MCF 10A (cell line): ENCODE results near the gene UNC5A. TPM values are rescaled to one million over a fixed set of nuclear protein-coding genes. Genes with fewer than 3 reads are reported as not detected.

ENCODE experiments used
- BruUV-seq: library from RNA; stranded (reverse); fragments of 400-500 nt; replicated peaks from 2 replicates; lab custom pipeline; 2021; lab: Mats Ljungman, UMichigan
- CTCF ChIA-PET: fragments of 300-600 bp; sonication (Branson Sonifier 250); formaldehyde crosslinking; extraction: SDS; loops from one replicate; lab custom pipeline; 2021; ENCODE audit warnings: antibody characterized with exemption, inconsistent platforms; lab: Yijun Ruan, JAX
- POLR2A ChIA-PET: fragments of 300-600, 350-650 bp; sonication (Branson Sonifier 250); formaldehyde crosslinking; extraction: SDS; loops from one replicate; lab custom pipeline; 2020; ENCODE audit warnings: antibody characterized with exemption, inconsistent platforms; lab: Yijun Ruan, JAX
- DNase-seq: peaks from one replicate; pipeline ENCODE4 v3.0.0-alpha.2; 2018; ENCODE audit not compliant: unreplicated experiment
- H3K27ac Mint-ChIP-seq: one replicate; pipeline ENCODE4 v1.8.0; 2022; ENCODE audit warnings: mild to moderate bottlenecking, low read depth, mixed read lengths; ENCODE audit not compliant: unreplicated experiment
- H3K27me3 Mint-ChIP-seq: one replicate; pipeline ENCODE4 v1.8.0; 2022; ENCODE audit warnings: mixed read lengths; ENCODE audit not compliant: insufficient read depth, unreplicated experiment
- H3K36me3 Mint-ChIP-seq: one replicate; pipeline ENCODE4 v1.8.0; 2022; ENCODE audit warnings: mild to moderate bottlenecking, moderate library complexity, mixed read lengths; ENCODE audit not compliant: insufficient read depth, unreplicated experiment
- H3K4me1 Mint-ChIP-seq: one replicate; pipeline ENCODE4 v1.8.0; 2022; ENCODE audit warnings: mixed read lengths; ENCODE audit not compliant: insufficient read depth, unreplicated experiment
- H3K4me3 Mint-ChIP-seq: one replicate; pipeline ENCODE4 v1.8.0; 2022; ENCODE audit warnings: mild to moderate bottlenecking, moderate library complexity, mixed read lengths; ENCODE audit not compliant: unreplicated experiment
- H3K9me3 Mint-ChIP-seq: one replicate; pipeline ENCODE4 v1.8.0; 2022; ENCODE audit warnings: mixed read lengths; ENCODE audit not compliant: unreplicated experiment
- CTCF ChIP-seq: fragments of 200-600 bp; IDR thresholded peaks from one replicate; pipeline ENCODE4 v1.8.0; 2022; ENCODE audit warnings: antibody characterized with exemption, mild to moderate bottlenecking; ENCODE audit not compliant: unreplicated experiment
- intact Hi-C: fragments of 100-400 bp; cut with micrococcal nuclease; formaldehyde crosslinking; loops from 2 replicates; pipeline ENCODE4 v1.14.1; 2022
- total RNA-seq: library from RNA; stranded (reverse); gene quantifications from 2 replicates; pipeline ENCODE4 v1.2.3, GENCODE V29; 2022

Gene UNC5A
- total RNA-seq, 1 experiment from 2014 or later = 0.51 TPM

GRCh38 chr5:176787676-176788075 lies 22.7 kb upstream of the UNC5A start:
- peaks cover 32% of the 10 kb centered on the region for H3K27me3 Mint-ChIP-seq
- no peak for TF ChIP-seq CTCF
- BruUV-seq = no TSS peak
- peaks cover 16% of the 10 kb centered on the region for H3K4me1 Mint-ChIP-seq
- intact Hi-C loops = no loop called here
- POLR2A ChIA-PET = no interaction called here
- no peak overlapping the region for H3K27ac Mint-ChIP-seq
- no peaks in the 10 kb centered on the region for H3K9me3 Mint-ChIP-seq
- no peak overlapping the region for H3K4me3 Mint-ChIP-seq
- no peak for DNase-seq
- CTCF ChIA-PET = no interaction called here
- no peaks in the 10 kb centered on the region for H3K36me3 Mint-ChIP-seq

GRCh38 chr5:176788091-176788490 lies 22.3 kb upstream of the UNC5A start:
- Mint-ChIP-seq H3K9me3 (no peaks in the 10 kb centered on the region), H3K4me1 (peaks cover 16% of the 10 kb centered on the region), H3K4me3 (no peak overlapping the region), H3K27me3 (peaks cover 32% of the 10 kb centered on the region), H3K27ac (no peak overlapping the region), H3K36me3 (no peaks in the 10 kb centered on the region)
- no peak for TF ChIP-seq CTCF
- ChIA-PET CTCF (interaction anchor here (1.3 kb wide), 1 partner anchor 127 kb away, joined by 5 read pairs; no protein-coding TSS in a partner anchor), POLR2A (no interaction called here)
- no TSS peak for BruUV-seq
- no peak for DNase-seq
- intact Hi-C loops = no loop called here

- CTCF ChIA-PET = interaction anchor here (0.6 to 1.5 kb wide), 5 partner anchors 44 to 1056 kb away, joined by 3 to 5 read pairs (median 3); no protein-coding TSS in a partner anchor
- no TSS peak for BruUV-seq
- no peak for DNase-seq
- H3K27ac Mint-ChIP-seq = no peak overlapping the region
- intact Hi-C loops = no loop called here
- H3K4me3 Mint-ChIP-seq = no peak overlapping the region
- no peaks in the 10 kb centered on the region for H3K36me3 Mint-ChIP-seq
- H3K4me1 Mint-ChIP-seq = peaks cover 24% of the 10 kb centered on the region
- peaks cover 32% of the 10 kb centered on the region for H3K27me3 Mint-ChIP-seq
- TF ChIP-seq CTCF = no peak
- POLR2A ChIA-PET = no interaction called here
- no peaks in the 10 kb centered on the region for H3K9me3 Mint-ChIP-seq
Observed at GRCh38 chr5:176788941-176789872, 21.2 kb upstream of the UNC5A start.

GRCh38 chr5:176789873-176790615 lies 20.3 kb upstream of the UNC5A start:
- H3K4me1 Mint-ChIP-seq = peaks cover 16% of the 10 kb centered on the region
- no TSS peak for BruUV-seq
- no peaks in the 10 kb centered on the region for H3K9me3 Mint-ChIP-seq
- TF ChIP-seq CTCF = no peak
- intact Hi-C loops = no loop called here
- H3K36me3 Mint-ChIP-seq = no peaks in the 10 kb centered on the region
- no peak for DNase-seq
- H3K27me3 Mint-ChIP-seq = peaks cover 32% of the 10 kb centered on the region
- no peak overlapping the region for H3K27ac Mint-ChIP-seq
- CTCF ChIA-PET = interaction anchor here (1.3 to 1.5 kb wide), 3 partner anchors 45 to 133 kb away, joined by 3 to 8 read pairs (median 4); no protein-coding TSS in a partner anchor
- POLR2A ChIA-PET = no interaction called here
- no peak overlapping the region for H3K4me3 Mint-ChIP-seq
